Measurements from ENCODE around the gene VAMP7. TPM values are rescaled to one million over a fixed set of nuclear protein-coding genes. Genes with fewer than 3 reads are reported as not detected.

The VAMP7 gene, protein sequence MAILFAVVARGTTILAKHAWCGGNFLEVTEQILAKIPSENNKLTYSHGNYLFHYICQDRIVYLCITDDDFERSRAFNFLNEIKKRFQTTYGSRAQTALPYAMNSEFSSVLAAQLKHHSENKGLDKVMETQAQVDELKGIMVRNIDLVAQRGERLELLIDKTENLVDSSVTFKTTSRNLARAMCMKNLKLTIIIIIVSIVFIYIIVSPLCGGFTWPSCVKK
- 26.9 to 36.4 TPM (median 30.8 TPM) in 5 replicates for total RNA-seq (2022; extraction: Qiagen RNA extraction; ENCODE audit: low read depth)

DNA sequence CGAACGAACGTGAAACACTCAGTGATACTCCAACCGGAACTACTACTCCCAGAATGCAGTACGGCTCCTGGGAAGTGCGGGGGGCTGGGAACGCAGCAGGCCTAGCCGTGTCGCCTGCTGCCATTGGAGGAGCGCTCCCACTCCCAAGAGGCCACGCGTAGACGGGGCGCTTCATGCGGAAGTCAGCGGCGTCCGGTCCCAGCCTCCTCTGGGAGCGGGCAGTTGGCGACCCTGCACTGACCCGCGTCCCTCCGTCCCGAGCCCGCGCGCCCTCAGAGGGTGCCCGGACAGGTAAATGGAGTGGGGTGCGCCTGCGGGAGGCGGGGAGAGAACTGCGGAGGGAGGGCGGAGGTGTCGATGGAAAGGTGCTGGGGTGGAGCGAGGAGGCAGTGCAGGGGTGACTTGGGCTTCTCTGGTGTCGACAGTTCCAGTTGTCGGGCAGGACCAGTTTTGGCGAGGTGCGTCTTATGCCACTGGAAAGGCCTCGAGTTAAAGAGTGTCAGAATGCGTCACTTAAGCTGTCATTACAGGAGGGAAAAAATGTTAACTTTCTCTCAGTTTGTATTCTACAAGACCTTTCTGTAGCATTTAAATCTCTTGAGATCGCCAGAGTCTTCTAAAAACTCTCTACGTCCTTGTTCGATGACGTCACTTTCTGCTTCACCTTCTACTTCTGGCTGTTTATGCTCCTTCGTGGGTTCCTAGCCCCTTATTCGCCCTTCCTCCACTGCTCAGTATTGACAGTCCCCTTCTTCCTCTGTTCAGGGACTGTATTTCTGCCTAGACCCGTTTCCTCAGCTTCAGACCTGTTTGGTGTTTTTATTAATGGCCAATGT lies at the start of gene VAMP7:
Gene VAMP7, plus strand, starts transcription at position 188 of the 836 bp plus-strand sequence. CDS start 8,122 bp downstream, outside the sequence.

Other genes starting within 250 kb of the VAMP7 start
- gene IL9R, start 116.4 kb downstream of the VAMP7 start, total RNA-seq (2022; extraction: Qiagen RNA extraction; ENCODE audit: low read depth) = 0.08 to 0.31 TPM (median 0.22 TPM) in 4 of 5 replicates, not detected in the other